Astrocyte (in vitro differentiated cells and primary cell): Measurements from ENCODE around the gene ENDOV. TPM values are rescaled to one million over a fixed set of nuclear protein-coding genes. Genes with fewer than 3 reads are reported as not detected.

Experiments
- DNase-seq: peaks from one replicate; pipeline ENCODE4 v3.0.0-alpha.2; 2010; ENCODE audit warnings: low read depth
- FAIRE-seq: peaks from 2 replicates; lab custom pipeline; 2011; peaks lifted over from hg19 to GRCh38; lab: Jason Lieb, UNC
- H2AFZ ChIP-seq: 2 replicates; pipeline ENCODE4 v1.6.0; 2012; ENCODE audit warnings: low read depth, low read length, inconsistent platforms
- H3K27ac ChIP-seq: 2 replicates; pipeline ENCODE4 v1.5.1; 2011; ENCODE audit warnings: low read depth, low read length, inconsistent platforms
- H3K27me3 ChIP-seq: 2 replicates; pipeline ENCODE4 v1.6.0; 2011; ENCODE audit warnings: low read length, inconsistent platforms; ENCODE audit not compliant: insufficient read depth
- H3K36me3 ChIP-seq: 2 replicates; pipeline ENCODE4 v1.5.1; 2011; ENCODE audit warnings: low read length, inconsistent platforms; ENCODE audit not compliant: insufficient read depth
- H3K4me1 ChIP-seq: 2 replicates; pipeline ENCODE4 v1.5.1; 2011; ENCODE audit warnings: low read length, inconsistent platforms; ENCODE audit not compliant: insufficient read depth
- H3K4me2 ChIP-seq: 2 replicates; pipeline ENCODE4 v1.6.0; 2012; ENCODE audit warnings: low read length, inconsistent platforms
- H3K4me3 ChIP-seq: 2 replicates; pipeline ENCODE4 v1.5.1; 2011; ENCODE audit warnings: low read depth, mild to moderate bottlenecking, low read length, inconsistent platforms; ENCODE audit not compliant: insufficient read depth
- H3K79me2 ChIP-seq: 2 replicates; pipeline ENCODE4 v1.6.0; 2012; ENCODE audit warnings: mild to moderate bottlenecking, low read length, inconsistent platforms; ENCODE audit not compliant: insufficient read depth
- H3K9ac ChIP-seq: 2 replicates; pipeline ENCODE4 v1.6.0; 2012; ENCODE audit warnings: mild to moderate bottlenecking, low read length, inconsistent platforms
- H3K9me3 ChIP-seq: 2 replicates; pipeline ENCODE4 v1.5.1; 2012; ENCODE audit warnings: low read depth, mild to moderate bottlenecking, low read length, inconsistent platforms; ENCODE audit not compliant: insufficient read depth
- H4K20me1 ChIP-seq: 2 replicates; pipeline ENCODE4 v1.6.0; 2012; ENCODE audit warnings: low read length, inconsistent platforms; ENCODE audit not compliant: insufficient read depth
- H3K27ac Mint-ChIP-seq: one replicate; pipeline ENCODE4 v1.8.0; 2021; ENCODE audit warnings: mild to moderate bottlenecking, mixed read lengths; ENCODE audit not compliant: unreplicated experiment
- H3K27me3 Mint-ChIP-seq: one replicate; pipeline ENCODE4 v1.8.0; 2021; ENCODE audit warnings: low read depth, mixed read lengths; ENCODE audit not compliant: unreplicated experiment
- H3K36me3 Mint-ChIP-seq: one replicate; pipeline ENCODE4 v1.8.0; 2021; ENCODE audit warnings: low read depth, mixed read lengths; ENCODE audit not compliant: unreplicated experiment
- H3K4me1 Mint-ChIP-seq: one replicate; pipeline ENCODE4 v1.8.0; 2021; ENCODE audit warnings: low read depth, mixed read lengths; ENCODE audit not compliant: unreplicated experiment
- H3K4me3 Mint-ChIP-seq: one replicate; pipeline ENCODE4 v1.8.0; 2021; ENCODE audit warnings: mild to moderate bottlenecking, moderate library complexity, mixed read lengths; ENCODE audit not compliant: unreplicated experiment
- H3K9me3 Mint-ChIP-seq: one replicate; pipeline ENCODE4 v1.8.0; 2021; ENCODE audit warnings: mild to moderate bottlenecking, mixed read lengths; ENCODE audit not compliant: unreplicated experiment
- CTCF ChIP-seq: IDR thresholded peaks from 2 replicates; pipeline ENCODE4 v1.5.1; 2011; ENCODE audit warnings: low read depth, mild to moderate bottlenecking, inconsistent platforms, low read length, moderate library complexity; ENCODE audit not compliant: insufficient read depth
- EZH2 ChIP-seq: IDR thresholded peaks from 2 replicates; pipeline ENCODE4 v1.6.1; 2012; ENCODE audit warnings: mild to moderate bottlenecking, low read length, inconsistent platforms; ENCODE audit not compliant: insufficient read depth
- total RNA-seq: library from RNA; stranded (reverse); gene quantifications from 2 replicates; pipeline ENCODE4 v1.2.1, GENCODE V29; 2021

Gene ENDOV
- total RNA-seq, 1 donor from 2014 or later = 20.7 TPM

- peaks cover 28% of the 10 kb centered on the region for H3K36me3 ChIP-seq
Observed at GRCh38 chr17:80385046-80385445, 29.9 kb upstream of the ENDOV start.

GRCh38 chr17:80386341-80386740, 28.6 kb upstream of the ENDOV start:
- TF ChIP-seq CTCF = no peak
- no peak for TF ChIP-seq EZH2
- Mint-ChIP-seq H3K4me1 (no peaks in the 10 kb centered on the region), H3K9me3 (no peaks in the 10 kb centered on the region), H3K27ac (no peak overlapping the region), H3K4me3 (no peak overlapping the region), H3K27me3 (no peaks in the 10 kb centered on the region), H3K36me3 (peaks cover 43% of the 10 kb centered on the region)
- Histone ChIP-seq H3K36me3 (peaks cover 19% of the 10 kb centered on the region), H3K79me2 (no peaks in the 10 kb centered on the region), H3K9ac (no peak overlapping the region), H2AFZ (no peak overlapping the region), H3K27me3 (no peaks in the 10 kb centered on the region), H3K9me3 (no peaks in the 10 kb centered on the region), H3K4me3 (no peak overlapping the region), H4K20me1 (no peaks in the 10 kb centered on the region), H3K27ac (no peak overlapping the region), H3K4me2 (no peak overlapping the region), H3K4me1 (no peaks in the 10 kb centered on the region)
- FAIRE-seq = no peak
- DNase-seq = no peak

More at GRCh38 chr17:80385046-80385445, 29.9 kb upstream of the ENDOV start:
- no peaks in the 10 kb centered on the region for H3K27me3 ChIP-seq
- H3K4me3 Mint-ChIP-seq = no peak overlapping the region
- no peaks in the 10 kb centered on the region for H3K9me3 ChIP-seq
- H3K4me2 ChIP-seq = no peak overlapping the region
- no peak overlapping the region for H3K27ac ChIP-seq
- no peaks in the 10 kb centered on the region for H4K20me1 ChIP-seq
- no peaks in the 10 kb centered on the region for H3K4me1 ChIP-seq
- TF ChIP-seq CTCF = no peak
- TF ChIP-seq EZH2 = no peak
- no peak overlapping the region for H2AFZ ChIP-seq
- H3K4me1 Mint-ChIP-seq = no peaks in the 10 kb centered on the region
- FAIRE-seq = no peak
- no peaks in the 10 kb centered on the region for H3K27me3 Mint-ChIP-seq
- no peak overlapping the region for H3K4me3 ChIP-seq
- H3K36me3 Mint-ChIP-seq = peaks cover 46% of the 10 kb centered on the region
- no peak for DNase-seq
- no peaks in the 10 kb centered on the region for H3K9me3 Mint-ChIP-seq
- H3K27ac Mint-ChIP-seq = no peak overlapping the region
- H3K9ac ChIP-seq = no peak overlapping the region
- no peaks in the 10 kb centered on the region for H3K79me2 ChIP-seq

GRCh38 chr17:80387071-80387470, 27.9 kb upstream of the ENDOV start:
- FAIRE-seq = no peak
- H3K27ac Mint-ChIP-seq = no peak overlapping the region
- no peak for TF ChIP-seq EZH2
- no peak for TF ChIP-seq CTCF
- H3K9me3 Mint-ChIP-seq = no peaks in the 10 kb centered on the region
- DNase-seq = no peak
- no peak overlapping the region for H3K4me2 ChIP-seq
- no peak overlapping the region for H2AFZ ChIP-seq
- H3K79me2 ChIP-seq = no peaks in the 10 kb centered on the region
- H3K27ac ChIP-seq = no peak overlapping the region
- peaks cover 37% of the 10 kb centered on the region for H3K36me3 Mint-ChIP-seq
- no peaks in the 10 kb centered on the region for H3K9me3 ChIP-seq
- no peak overlapping the region for H3K4me3 ChIP-seq
- no peak overlapping the region for H3K4me3 Mint-ChIP-seq
- H3K27me3 ChIP-seq = no peaks in the 10 kb centered on the region
- H4K20me1 ChIP-seq = no peaks in the 10 kb centered on the region
- no peaks in the 10 kb centered on the region for H3K27me3 Mint-ChIP-seq
- peaks cover 19% of the 10 kb centered on the region for H3K36me3 ChIP-seq
- no peak overlapping the region for H3K9ac ChIP-seq
- no peaks in the 10 kb centered on the region for H3K4me1 ChIP-seq
- no peaks in the 10 kb centered on the region for H3K4me1 Mint-ChIP-seq
